T-helper 2 cell (primary cell): ENCODE measurements around the gene PSME1.

Experiments
- DNase-seq, 5 experiments: peaks; one replicate each; pipeline versions ENCODE4 v3.0.0 to v3.0.0-alpha.2; 2012 to 2022
- total RNA-seq, 2 donors: gene quantifications; one replicate each; lab custom pipeline; 2026; lab: John Stamatoyannopoulos, UW

The PSME1 gene
- 100 to 154 reads per million in 2 donors for total RNA-seq

GRCh38 chr14:24135834-24136683 lies at the start of gene PSME1:
Gene PSME1, plus strand, starts transcription at chr14:24136194. Its CDS starts 69 bp downstream, at chr14:24136263.
- peak; percentile 87 to 93 (median 90) for DNase-seq

DNA sequence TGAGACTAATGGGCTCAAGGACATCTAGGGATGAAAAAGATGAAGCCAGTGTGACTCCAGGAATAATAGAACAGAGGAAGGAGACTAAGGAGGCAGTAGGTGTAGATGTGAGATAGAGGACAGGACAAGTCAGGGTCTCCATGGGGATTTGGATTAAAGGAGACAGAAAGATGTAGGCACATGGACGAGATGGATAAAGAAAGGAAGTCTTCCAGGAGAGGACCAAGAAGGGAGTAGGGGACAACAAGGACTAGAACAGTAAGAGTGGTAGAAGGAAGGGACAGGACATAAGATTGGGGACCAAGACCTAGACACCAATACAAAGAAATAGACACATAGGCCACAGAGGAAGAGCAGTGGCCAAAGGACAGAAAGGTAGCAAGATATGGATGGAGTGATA lies 49.0 kb upstream of the PSME1 start:
- no peak for DNase-seq

DNA sequence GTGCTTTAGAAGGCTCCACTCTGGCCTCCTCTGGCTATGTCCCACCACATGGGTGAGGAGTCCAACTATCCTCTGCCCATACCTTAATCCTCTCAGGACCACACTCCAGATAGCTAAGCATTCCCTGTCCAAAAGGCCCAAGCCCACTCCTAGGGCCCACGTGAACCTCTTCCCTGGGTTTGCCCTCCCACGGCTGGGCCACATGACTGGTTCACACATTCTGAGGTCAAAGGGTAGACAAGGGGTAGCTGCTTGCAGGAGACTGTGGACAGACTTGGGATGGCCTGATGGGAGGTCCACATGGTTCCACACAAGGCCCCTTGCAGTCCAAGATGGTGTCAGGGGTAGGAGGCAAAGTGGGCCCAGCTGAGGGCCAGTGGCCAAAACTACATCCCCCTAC lies 47.9 kb upstream of the PSME1 start:
- DNase-seq, result no peak

DNA sequence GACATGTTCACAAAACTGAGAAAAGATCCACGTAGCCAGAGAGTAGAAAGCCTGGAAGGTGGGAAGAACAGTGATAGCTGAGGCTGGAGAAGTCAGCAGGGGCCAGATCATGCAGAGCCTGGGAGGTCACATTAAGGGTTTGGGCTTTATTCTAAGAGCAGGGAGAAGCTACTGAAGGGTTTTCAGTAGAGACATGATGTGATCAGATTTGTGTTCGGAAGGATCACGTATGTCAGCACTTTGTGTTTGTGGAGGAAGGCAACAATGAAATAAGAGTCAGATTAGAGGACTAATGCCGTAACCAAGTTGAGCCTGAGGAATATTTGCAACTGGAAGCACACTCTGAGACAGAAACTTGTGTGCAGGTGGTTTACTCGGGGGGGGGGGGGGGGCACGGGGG lies 46.1 kb upstream of the PSME1 start:
- DNase-seq, result no peak

GRCh38 chr14:24092110-24092504 lies 43.9 kb upstream of the PSME1 start:
- no peak for DNase-seq

GRCh38 chr14:24092505-24093206 lies 43.3 kb upstream of the PSME1 start:
- no peak for DNase-seq

GRCh38 chr14:24093207-24093900 lies 42.6 kb upstream of the PSME1 start:
- no peak for DNase-seq

- DNase-seq, result peak; percentile 46 to 86 (median 62)
Measured at GRCh38 chr14:24093901-24094840, 41.8 kb upstream of the PSME1 start, which contains the start of gene PCK2. Gene PCK2, plus strand, starts transcription at chr14:24094311. Its CDS starts 95 bp downstream, at chr14:24094406.

GRCh38 chr14:24094841-24095270 lies 41.1 kb upstream of the PSME1 start:
- DNase-seq, result peak in 1 of 5 experiments; percentile 30

DNA sequence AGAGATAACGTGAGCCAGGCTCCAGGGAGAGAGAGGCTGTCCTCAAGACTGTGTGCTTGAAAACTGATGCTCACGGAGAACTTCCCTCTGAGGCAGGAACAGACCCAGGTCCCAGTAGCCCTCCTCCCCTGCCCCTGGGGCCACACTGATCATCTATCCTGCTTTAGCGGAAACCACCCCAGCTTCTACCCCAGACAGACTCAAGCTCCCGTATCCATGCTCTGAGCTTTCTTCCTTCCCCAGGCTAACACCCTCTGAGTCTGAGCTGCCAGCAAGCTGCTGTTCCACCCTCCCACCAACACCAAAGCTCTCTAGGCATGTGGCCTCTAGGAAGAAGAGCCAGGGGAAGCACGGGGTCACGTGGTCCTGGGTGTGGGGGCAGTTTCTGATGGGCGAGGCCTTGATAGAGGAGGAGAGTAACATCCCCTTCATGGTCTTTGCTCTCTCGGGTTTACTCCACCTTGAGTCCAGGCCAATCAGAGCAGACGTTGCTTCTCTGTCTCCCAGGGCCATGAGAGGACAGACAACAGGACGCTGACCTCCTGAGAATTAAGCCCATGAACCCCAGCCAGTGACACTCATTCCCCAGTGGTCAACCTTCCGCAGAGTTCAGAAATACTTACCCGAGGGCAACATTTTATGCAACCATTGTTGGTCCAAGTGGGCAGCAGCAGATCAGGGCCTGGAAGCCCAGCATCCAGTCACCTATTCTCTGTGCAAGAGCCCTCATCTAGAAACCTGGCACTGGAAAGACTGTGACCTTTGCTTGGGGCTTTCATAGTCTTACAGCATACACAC lies 40.5 kb upstream of the PSME1 start:
- DNase-seq, result peak in 2 of 5 experiments; percentile 49 to 82

DNA sequence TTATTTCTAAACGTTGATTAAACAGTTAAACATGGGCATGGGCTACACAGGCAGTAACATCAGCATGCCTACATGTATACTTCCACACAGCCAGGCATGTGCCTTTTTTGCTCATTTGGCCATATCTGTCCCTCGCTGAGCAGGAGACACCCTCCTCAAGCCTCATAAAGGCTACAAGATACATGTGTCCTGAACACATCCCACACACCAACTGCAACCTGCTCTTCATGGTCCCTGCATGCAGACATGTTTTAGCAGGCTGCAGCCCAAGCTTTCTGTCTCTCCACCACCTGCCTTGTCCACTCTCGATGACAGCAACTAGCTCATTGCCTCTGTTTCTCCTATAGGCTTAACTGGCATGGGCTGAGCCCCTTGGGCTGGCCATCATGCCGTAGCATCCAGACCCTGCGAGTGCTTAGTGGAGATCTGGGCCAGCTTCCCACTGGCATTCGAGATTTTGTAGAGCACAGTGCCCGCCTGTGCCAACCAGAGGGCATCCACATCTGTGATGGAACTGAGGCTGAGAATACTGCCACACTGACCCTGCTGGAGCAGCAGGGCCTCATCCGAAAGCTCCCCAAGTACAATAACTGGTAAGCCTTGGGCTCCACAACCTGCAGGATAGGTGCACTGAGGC lies 39.3 kb upstream of the PSME1 start:
- no peak for DNase-seq

- DNase-seq, result no peak
Measured at GRCh38 chr14:24098229-24098926, 37.6 kb upstream of the PSME1 start.

- DNase-seq, result no peak
Measured at GRCh38 chr14:24098927-24099813, 36.8 kb upstream of the PSME1 start.

GRCh38 chr14:24100197-24100981 lies 35.6 kb upstream of the PSME1 start:
- no peak for DNase-seq

GRCh38 chr14:24100982-24101494 lies 35.0 kb upstream of the PSME1 start:
- no peak for DNase-seq

GRCh38 chr14:24102357-24103048 lies 33.5 kb upstream of the PSME1 start:
- no peak for DNase-seq

- no peak for DNase-seq
Measured at GRCh38 chr14:24103451-24103850, 32.5 kb upstream of the PSME1 start.
